WERI-Rb-1 (cell line): Measurements from ENCODE around the gene GBF1.
A peak's percentile ranks its signal among the peaks of the same experiment; 100 is the strongest.

Experiments
- DNase-seq: peaks from one replicate; pipeline ENCODE4 v3.0.0-alpha.2; 2020
- H3K27ac ChIP-seq: fragments of 250-450 bp; sonication (Bioruptor Pico); 2 replicates; pipeline ENCODE4 v1.5.1; 2020; ENCODE audit warnings: mild to moderate bottlenecking, moderate library complexity
- H3K27me3 ChIP-seq: fragments of 250-450 bp; sonication (Bioruptor Pico); 2 replicates; pipeline ENCODE4 v1.5.1; 2021; ENCODE audit warnings: mild to moderate bottlenecking, low read depth, moderate library complexity; ENCODE audit not compliant: insufficient read depth, severe bottlenecking
- H3K36me3 ChIP-seq: fragments of 250-450 bp; sonication (Bioruptor Pico); 2 replicates; pipeline ENCODE4 v1.5.1; 2020; ENCODE audit warnings: mild to moderate bottlenecking, moderate library complexity
- H3K4me3 ChIP-seq: 2 replicates; pipeline ENCODE4 v1.5.1; 2011; ENCODE audit warnings: low read depth, mild to moderate bottlenecking, control low read depth, low read length
- H3K9me3 ChIP-seq: fragments of 250-450 bp; sonication (Bioruptor Pico); 2 replicates; pipeline ENCODE4 v1.5.1; 2021; ENCODE audit warnings: mild to moderate bottlenecking, moderate library complexity; ENCODE audit not compliant: severe bottlenecking
- CTCF ChIP-seq: IDR thresholded peaks from 2 replicates; pipeline ENCODE4 v1.5.1; 2011; ENCODE audit warnings: low read depth, mild to moderate bottlenecking, control low read depth, inconsistent platforms, low read length

Gene GBF1

GRCh38 chr10:102424145-102424544 is 178.8 kb downstream of the GBF1 start:
- H3K4me3 ChIP-seq = no peak overlapping the region
- TF ChIP-seq CTCF = no peak
- DNase-seq = no peak
- H3K9me3 ChIP-seq = no peaks in the 10 kb centered on the region
- H3K27ac ChIP-seq = no peak overlapping the region
- no peaks in the 10 kb centered on the region for H3K27me3 ChIP-seq
- peaks cover 36% of the 10 kb centered on the region for H3K36me3 ChIP-seq

GRCh38 chr10:102424916-102425315 is 179.6 kb downstream of the GBF1 start:
- Histone ChIP-seq H3K9me3 (no peaks in the 10 kb centered on the region), H3K4me3 (no peak overlapping the region), H3K27ac (peak overlapping the region; percentile 5), H3K27me3 (no peaks in the 10 kb centered on the region), H3K36me3 (peaks cover 36% of the 10 kb centered on the region)
- TF ChIP-seq CTCF = no peak
- DNase-seq = no peak

GRCh38 chr10:102425444-102425843 is 180.1 kb downstream of the GBF1 start:
- TF ChIP-seq CTCF = no peak
- Histone ChIP-seq H3K27ac (no peak overlapping the region; the same call in 1 of the 2 replicates), H3K9me3 (no peaks in the 10 kb centered on the region), H3K4me3 (no peak overlapping the region), H3K36me3 (peaks cover 36% of the 10 kb centered on the region), H3K27me3 (no peaks in the 10 kb centered on the region)
- DNase-seq = no peak

GRCh38 chr10:102426803-102427287 is 181.5 kb downstream of the GBF1 start:
- Histone ChIP-seq H3K27me3 (no peaks in the 10 kb centered on the region), H3K9me3 (no peaks in the 10 kb centered on the region), H3K27ac (no peak overlapping the region), H3K4me3 (no peak overlapping the region), H3K36me3 (peaks cover 35% of the 10 kb centered on the region)
- DNase-seq = no peak
- no peak for TF ChIP-seq CTCF

- DNase-seq = no peak
- no peak overlapping the region for H3K27ac ChIP-seq
- no peak for TF ChIP-seq CTCF
These were observed 184.1 kb downstream of the GBF1 start for GRCh38 chr10:102429468-102429867.

GRCh38 chr10:102431452-102432124 is 186.3 kb downstream of the GBF1 start:
- peak; percentile 50 for DNase-seq
- TF ChIP-seq CTCF = no peak
- no peaks in the 10 kb centered on the region for H3K27me3 ChIP-seq
- H3K9me3 ChIP-seq = no peaks in the 10 kb centered on the region
- H3K36me3 ChIP-seq = peaks cover 8% of the 10 kb centered on the region
- H3K27ac ChIP-seq = peak overlapping the region; percentile 92
- H3K4me3 ChIP-seq = peak overlapping the region; percentile 96

More at GRCh38 chr10:102429468-102429867, 184.1 kb downstream of the GBF1 start:
- Histone ChIP-seq H3K9me3 (no peaks in the 10 kb centered on the region), H3K4me3 (no peak overlapping the region), H3K36me3 (peaks cover 13% of the 10 kb centered on the region), H3K27me3 (no peaks in the 10 kb centered on the region)
